Loucy (cell line): ENCODE data around the gene XKR3.

Source experiments
- H2AFZ ChIP-seq: fragments of 200-600 bp; sonication (generic); 2 replicates; pipeline ENCODE4 v1.6.0; 2016; ENCODE audit warnings: antibody characterized with exemption, mild to moderate bottlenecking, low read length, moderate library complexity
- H3F3A ChIP-seq: fragments of 200-600 bp; 2 replicates; pipeline ENCODE4 v1.6.0; 2016; ENCODE audit warnings: antibody characterized with exemption, low read depth, mild to moderate bottlenecking
- H3K27me3 ChIP-seq: fragments of 200-600 bp; sonication (generic); 2 replicates; pipeline ENCODE4 v1.6.1; 2014; ENCODE audit warnings: low read length, mild to moderate bottlenecking; ENCODE audit not compliant: insufficient read depth, poor library complexity, severe bottlenecking
- H3K36me3 ChIP-seq: fragments of 200-600 bp; sonication (generic); 2 replicates; pipeline ENCODE4 v1.6.1; 2016; ENCODE audit warnings: low read length; ENCODE audit not compliant: insufficient read depth
- H3K4me1 ChIP-seq: fragments of 200-600 bp; sonication (generic); 2 replicates; pipeline ENCODE4 v1.5.1; 2014; ENCODE audit warnings: low read length, mild to moderate bottlenecking; ENCODE audit not compliant: insufficient read depth, poor library complexity, severe bottlenecking
- H3K4me2 ChIP-seq: fragments of 200-600 bp; sonication (generic); 2 replicates; pipeline ENCODE4 v1.6.0; 2014; ENCODE audit warnings: antibody characterized with exemption, low read length, low read depth, mild to moderate bottlenecking; ENCODE audit not compliant: poor library complexity, severe bottlenecking
- H3K4me3 ChIP-seq: fragments of 200-600 bp; sonication (generic); 2 replicates; pipeline ENCODE4 v1.5.1; 2014; ENCODE audit warnings: low read length, mild to moderate bottlenecking, mixed read lengths; ENCODE audit not compliant: poor library complexity, severe bottlenecking
- H3K79me2 ChIP-seq: fragments of 200-600 bp; sonication (generic); 2 replicates; pipeline ENCODE4 v1.6.1; 2014; ENCODE audit warnings: low read length; ENCODE audit not compliant: insufficient read depth
- H3K9ac ChIP-seq: fragments of 200-600 bp; sonication (generic); 2 replicates; pipeline ENCODE4 v1.6.0; 2014; ENCODE audit warnings: mild to moderate bottlenecking, low read depth, low read length, moderate library complexity; ENCODE audit not compliant: poor library complexity, severe bottlenecking
- H3K9me2 ChIP-seq: fragments of 200-600 bp; sonication (generic); replicated peaks from 2 replicates; pipeline ENCODE4 v1.6.1; 2016; ENCODE audit warnings: low read depth, low read length, mixed read lengths
- H3K9me3 ChIP-seq: fragments of 200-600 bp; sonication (generic); 2 replicates; pipeline ENCODE4 v1.6.1; 2014; ENCODE audit warnings: mild to moderate bottlenecking, antibody characterized with exemption, low read length, low read depth; ENCODE audit not compliant: insufficient read depth
- H4K20me1 ChIP-seq: fragments of 200-600 bp; sonication (generic); 2 replicates; pipeline ENCODE4 v1.6.0; 2014; ENCODE audit warnings: antibody characterized with exemption, low read length, mild to moderate bottlenecking; ENCODE audit not compliant: insufficient read depth, poor library complexity, severe bottlenecking
- EZH2phosphoT487 ChIP-seq: fragments of 200-600 bp; IDR thresholded peaks from 2 replicates; pipeline ENCODE4 v1.6.1; 2018; ENCODE audit warnings: antibody characterized with exemption, mild to moderate bottlenecking, moderate library complexity, borderline replicate concordance
- TF ChIP-seq, protein P1 (sequence below): fragments of 200-600 bp; sonication (generic); conservative IDR thresholded peaks from 2 replicates; pipeline ENCODE4 v1.5.1; 2014; ENCODE audit warnings: mild to moderate bottlenecking, antibody characterized with exemption, low read length

XKR3 gene

DNA sequence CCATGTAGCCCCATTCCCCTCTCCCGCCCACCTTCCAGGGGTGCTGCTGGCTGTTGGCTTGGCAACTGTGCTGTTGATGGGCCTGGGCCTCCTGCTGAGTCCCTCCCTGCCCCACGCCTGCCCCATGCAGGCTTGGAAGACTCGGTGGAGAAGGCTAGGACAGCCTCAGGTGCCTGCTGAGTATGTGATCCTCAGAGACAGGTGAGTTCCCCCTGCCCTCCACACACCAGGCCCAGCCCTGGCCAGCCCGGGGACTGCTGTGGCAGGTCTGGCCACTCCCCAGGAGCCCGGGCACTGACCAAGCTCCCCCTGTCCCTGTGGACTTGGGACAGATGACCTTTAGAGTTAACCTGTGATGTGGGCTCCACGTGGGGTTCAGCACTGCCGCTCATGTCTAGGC is 20.7 kb upstream of the XKR3 start:
- H3K9ac ChIP-seq, result no peak overlapping the region
- H3K79me2 ChIP-seq, result no peaks in the 10 kb centered on the region
- no peaks in the 10 kb centered on the region for H3K9me3 ChIP-seq
- TF ChIP-seq, protein P1, sequence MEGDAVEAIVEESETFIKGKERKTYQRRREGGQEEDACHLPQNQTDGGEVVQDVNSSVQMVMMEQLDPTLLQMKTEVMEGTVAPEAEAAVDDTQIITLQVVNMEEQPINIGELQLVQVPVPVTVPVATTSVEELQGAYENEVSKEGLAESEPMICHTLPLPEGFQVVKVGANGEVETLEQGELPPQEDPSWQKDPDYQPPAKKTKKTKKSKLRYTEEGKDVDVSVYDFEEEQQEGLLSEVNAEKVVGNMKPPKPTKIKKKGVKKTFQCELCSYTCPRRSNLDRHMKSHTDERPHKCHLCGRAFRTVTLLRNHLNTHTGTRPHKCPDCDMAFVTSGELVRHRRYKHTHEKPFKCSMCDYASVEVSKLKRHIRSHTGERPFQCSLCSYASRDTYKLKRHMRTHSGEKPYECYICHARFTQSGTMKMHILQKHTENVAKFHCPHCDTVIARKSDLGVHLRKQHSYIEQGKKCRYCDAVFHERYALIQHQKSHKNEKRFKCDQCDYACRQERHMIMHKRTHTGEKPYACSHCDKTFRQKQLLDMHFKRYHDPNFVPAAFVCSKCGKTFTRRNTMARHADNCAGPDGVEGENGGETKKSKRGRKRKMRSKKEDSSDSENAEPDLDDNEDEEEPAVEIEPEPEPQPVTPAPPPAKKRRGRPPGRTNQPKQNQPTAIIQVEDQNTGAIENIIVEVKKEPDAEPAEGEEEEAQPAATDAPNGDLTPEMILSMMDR, result no peak
- TF ChIP-seq EZH2phosphoT487, result no peak
- H4K20me1 ChIP-seq, result no peaks in the 10 kb centered on the region
- H3K27me3 ChIP-seq, result no peaks in the 10 kb centered on the region
- peaks cover 11% of the 10 kb centered on the region for H3K4me1 ChIP-seq
- no peak overlapping the region for H2AFZ ChIP-seq
- no peak overlapping the region for H3K4me2 ChIP-seq
- H3K4me3 ChIP-seq, result no peak overlapping the region
- H3K36me3 ChIP-seq, result no peaks in the 10 kb centered on the region
- H3F3A ChIP-seq, result no peaks in the 10 kb centered on the region
- no peaks in the 10 kb centered on the region for H3K9me2 ChIP-seq

DNA sequence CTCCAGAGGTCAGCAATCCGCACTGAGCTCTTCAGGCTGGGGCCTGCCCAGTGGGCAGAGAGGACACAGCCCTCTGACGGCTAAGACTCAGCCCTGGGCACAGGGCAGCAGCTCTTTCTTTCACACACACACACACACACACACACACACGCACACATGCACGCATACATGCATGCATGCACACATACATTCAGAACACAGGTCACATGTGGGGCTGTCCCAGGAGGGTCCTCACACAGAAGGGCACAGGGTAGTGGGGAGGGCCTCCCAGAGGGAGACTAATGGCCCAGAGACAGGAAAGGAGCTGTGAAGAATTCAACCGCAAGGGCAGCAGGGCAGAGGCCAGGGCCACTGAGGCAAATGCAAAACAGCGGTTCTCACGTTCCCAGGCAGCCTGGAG is 20.3 kb upstream of the XKR3 start:
- Histone ChIP-seq H3K4me3 (no peak overlapping the region), H3F3A (no peaks in the 10 kb centered on the region), H3K4me1 (peaks cover 11% of the 10 kb centered on the region), H3K36me3 (no peaks in the 10 kb centered on the region), H3K9ac (no peak overlapping the region), H3K4me2 (no peak overlapping the region), H2AFZ (no peak overlapping the region), H4K20me1 (no peaks in the 10 kb centered on the region), H3K9me3 (no peaks in the 10 kb centered on the region), H3K79me2 (no peaks in the 10 kb centered on the region), H3K27me3 (no peaks in the 10 kb centered on the region), H3K9me2 (no peaks in the 10 kb centered on the region)
- TF ChIP-seq EZH2phosphoT487, result no peak
- TF ChIP-seq, protein P1, result no peak

DNA sequence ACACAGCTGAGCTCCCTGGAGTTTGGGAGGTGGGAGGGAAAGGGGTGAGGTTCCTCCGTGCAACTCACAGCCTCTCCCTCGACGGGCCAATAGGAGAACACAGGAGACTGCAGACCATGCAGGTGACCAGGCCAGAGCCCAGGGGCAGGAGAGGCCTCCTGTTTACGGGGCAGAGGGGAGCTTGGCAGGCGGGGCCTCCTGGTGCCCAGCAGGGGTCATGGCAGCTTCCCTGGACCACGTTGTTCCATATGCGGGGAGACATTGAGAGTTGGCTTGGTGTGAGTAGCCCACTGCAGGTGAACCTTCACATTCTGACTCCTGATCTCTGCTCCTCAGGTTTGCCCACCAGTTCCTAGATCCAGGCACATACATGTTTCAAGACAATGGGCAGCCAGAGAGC is 19.3 kb upstream of the XKR3 start:
- no peaks in the 10 kb centered on the region for H4K20me1 ChIP-seq

More for the DNA sequence above, 19.3 kb upstream of the XKR3 start:
- H2AFZ ChIP-seq, result no peak overlapping the region
- H3K9me2 ChIP-seq, result no peaks in the 10 kb centered on the region
- peaks cover 11% of the 10 kb centered on the region for H3K4me1 ChIP-seq
- no peak overlapping the region for H3K9ac ChIP-seq
- no peak overlapping the region for H3K4me2 ChIP-seq
- no peak overlapping the region for H3K4me3 ChIP-seq
- H3K79me2 ChIP-seq, result no peaks in the 10 kb centered on the region
- H3K27me3 ChIP-seq, result no peaks in the 10 kb centered on the region
- no peaks in the 10 kb centered on the region for H3F3A ChIP-seq
- no peaks in the 10 kb centered on the region for H3K9me3 ChIP-seq
- no peaks in the 10 kb centered on the region for H3K36me3 ChIP-seq
- no peak for TF ChIP-seq EZH2phosphoT487
- TF ChIP-seq, protein P1, result peak; percentile 53
